Measurements from ENCODE around the gene PTPRM.

The PTPRM gene

GRCh38 chr18:8329186-8329771 is 762.2 kb downstream of the PTPRM start:
- H3K36me3 ChIP-seq (ENCODE audit: control insufficient read depth, insufficient read depth, low read length), result no peaks in the 10 kb centered on the region
- no peak overlapping the region for H3K27ac ChIP-seq (ENCODE audit: low read depth, low read length, severe bottlenecking)
- WGBS, 2 experiments (ENCODE audit: insufficient coverage in 2 of 2), result 75 to 78% methylated on average over 1 to 3 of the region's 5 CpGs
- H3K4me1 ChIP-seq (ENCODE audit: control insufficient read depth, insufficient read depth, low read length, poor library complexity, severe bottlenecking), result no peaks in the 10 kb centered on the region
- H3K4me3 ChIP-seq (ENCODE audit: extremely low read depth, insufficient read depth, low read length, poor library complexity, severe bottlenecking), result no peak overlapping the region
- H3K9me3 ChIP-seq (ENCODE audit: control insufficient read depth, low read length), result no peaks in the 10 kb centered on the region

- Histone ChIP-seq H3K27ac (ENCODE audit: low read depth, low read length, severe bottlenecking) (no peak overlapping the region), H3K4me1 (ENCODE audit: control insufficient read depth, insufficient read depth, low read length, poor library complexity, severe bottlenecking) (no peaks in the 10 kb centered on the region), H3K9me3 (ENCODE audit: control insufficient read depth, low read length) (no peaks in the 10 kb centered on the region), H3K4me3 (ENCODE audit: extremely low read depth, insufficient read depth, low read length, poor library complexity, severe bottlenecking) (no peak overlapping the region), H3K36me3 (ENCODE audit: control insufficient read depth, insufficient read depth, low read length) (no peaks in the 10 kb centered on the region)
- 90 to 93% methylated on average over 9 to 10 of the region's 10 CpGs for WGBS, 2 experiments (ENCODE audit: insufficient coverage in 2 of 2)
Measured at GRCh38 chr18:8330575-8330974, 763.5 kb downstream of the PTPRM start.

DNA sequence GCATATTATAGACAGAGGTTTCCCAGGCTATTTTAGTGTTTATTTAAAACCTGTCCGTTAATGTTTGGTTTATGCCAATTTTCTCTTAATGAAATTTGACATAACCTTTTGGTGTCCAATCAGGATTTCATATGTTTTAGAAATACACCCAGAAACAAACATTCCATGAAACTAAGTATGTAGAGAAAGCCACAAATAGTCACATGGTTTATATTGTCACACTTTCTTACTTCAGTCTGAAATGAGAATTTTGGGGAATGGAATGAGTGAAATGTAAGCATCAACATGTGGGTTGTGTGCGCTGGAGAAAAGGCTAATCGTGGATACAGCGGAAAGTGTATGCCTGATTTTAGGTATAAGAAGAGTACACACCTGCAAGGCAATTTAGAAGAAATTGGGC is 765.2 kb downstream of the PTPRM start:
- Histone ChIP-seq H3K36me3 (ENCODE audit: control insufficient read depth, insufficient read depth, low read length) (no peaks in the 10 kb centered on the region), H3K9me3 (ENCODE audit: control insufficient read depth, low read length) (no peaks in the 10 kb centered on the region), H3K4me3 (ENCODE audit: extremely low read depth, insufficient read depth, low read length, poor library complexity, severe bottlenecking) (no peak overlapping the region), H3K27ac (ENCODE audit: low read depth, low read length, severe bottlenecking) (no peak overlapping the region), H3K4me1 (ENCODE audit: control insufficient read depth, insufficient read depth, low read length, poor library complexity, severe bottlenecking) (no peaks in the 10 kb centered on the region)
- 92 to 98% methylated on average over 3 to 4 of the region's 4 CpGs for WGBS, 2 experiments (ENCODE audit: insufficient coverage in 2 of 2)

DNA sequence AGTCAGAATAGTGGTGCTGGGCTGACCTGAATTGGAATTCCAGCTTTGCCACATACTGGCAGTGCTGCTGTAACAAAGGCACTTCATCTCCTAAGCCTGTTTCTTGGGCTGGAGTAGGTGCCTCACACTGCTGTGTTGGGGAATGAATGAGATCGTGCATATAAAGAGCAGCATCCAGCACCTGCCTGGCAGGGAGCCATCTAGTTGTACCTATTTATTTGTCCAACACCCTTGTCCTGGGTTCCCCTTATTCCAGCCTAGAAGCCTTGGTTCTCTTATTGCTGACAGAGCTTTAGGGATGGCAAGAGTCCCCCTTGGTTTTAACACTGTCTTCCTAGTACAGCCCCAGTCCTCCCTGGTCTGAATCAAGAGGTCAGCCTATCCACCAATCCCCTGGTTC is 766.8 kb downstream of the PTPRM start:
- Histone ChIP-seq H3K36me3 (ENCODE audit: control insufficient read depth, insufficient read depth, low read length) (no peaks in the 10 kb centered on the region), H3K9me3 (ENCODE audit: control insufficient read depth, low read length) (no peaks in the 10 kb centered on the region), H3K27ac (ENCODE audit: low read depth, low read length, severe bottlenecking) (no peak overlapping the region), H3K4me3 (ENCODE audit: extremely low read depth, insufficient read depth, low read length, poor library complexity, severe bottlenecking) (no peak overlapping the region), H3K4me1 (ENCODE audit: control insufficient read depth, insufficient read depth, low read length, poor library complexity, severe bottlenecking) (no peaks in the 10 kb centered on the region)
- WGBS, 2 experiments (ENCODE audit: insufficient coverage in 2 of 2), result 100% methylated on average over 1 of the region's 1 CpG; no CpG with 5 or more reads in 1 of the 2 experiments

GRCh38 chr18:8337211-8337610 is 770.1 kb downstream of the PTPRM start:
- no peaks in the 10 kb centered on the region for H3K36me3 ChIP-seq (ENCODE audit: control insufficient read depth, insufficient read depth, low read length)
- 79 to 93% methylated on average over 2 to 3 of the region's 3 CpGs for WGBS, 2 experiments (ENCODE audit: insufficient coverage in 2 of 2)
- no peak overlapping the region for H3K27ac ChIP-seq (ENCODE audit: low read depth, low read length, severe bottlenecking)
- peaks cover 11% of the 10 kb centered on the region for H3K4me1 ChIP-seq (ENCODE audit: control insufficient read depth, insufficient read depth, low read length, poor library complexity, severe bottlenecking)
- H3K4me3 ChIP-seq (ENCODE audit: extremely low read depth, insufficient read depth, low read length, poor library complexity, severe bottlenecking), result no peak overlapping the region
- no peaks in the 10 kb centered on the region for H3K9me3 ChIP-seq (ENCODE audit: control insufficient read depth, low read length)

DNA sequence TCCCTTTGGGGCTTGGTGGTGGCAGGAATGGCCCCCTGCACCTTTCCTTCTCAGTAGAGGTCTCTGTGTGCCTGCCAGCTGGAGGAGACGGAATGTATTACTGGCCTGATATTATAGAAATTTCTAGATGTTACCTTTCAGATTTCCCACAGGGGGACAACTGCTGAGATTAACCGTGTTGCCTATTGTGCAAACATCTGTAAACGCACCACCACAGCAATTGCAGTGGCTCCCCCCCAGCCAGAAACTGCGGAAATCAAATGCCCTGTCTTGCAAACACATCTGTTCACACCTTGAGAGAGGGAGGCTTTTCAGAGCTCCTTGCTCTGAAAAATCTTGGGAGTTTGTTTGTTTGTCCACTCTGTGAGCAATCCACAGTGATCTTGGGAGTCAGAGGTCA is 772.1 kb downstream of the PTPRM start:
- Histone ChIP-seq H3K9me3 (ENCODE audit: control insufficient read depth, low read length) (no peaks in the 10 kb centered on the region), H3K36me3 (ENCODE audit: control insufficient read depth, insufficient read depth, low read length) (no peaks in the 10 kb centered on the region), H3K4me3 (ENCODE audit: extremely low read depth, insufficient read depth, low read length, poor library complexity, severe bottlenecking) (no peak overlapping the region), H3K27ac (ENCODE audit: low read depth, low read length, severe bottlenecking) (no peak overlapping the region), H3K4me1 (ENCODE audit: control insufficient read depth, insufficient read depth, low read length, poor library complexity, severe bottlenecking) (peaks cover 16% of the 10 kb centered on the region)
- WGBS, 2 experiments (ENCODE audit: insufficient coverage in 2 of 2), result 97 to 100% methylated on average over 2 to 3 of the region's 4 CpGs

GRCh38 chr18:8339952-8340351 is 772.8 kb downstream of the PTPRM start:
- H3K36me3 ChIP-seq (ENCODE audit: control insufficient read depth, insufficient read depth, low read length), result no peaks in the 10 kb centered on the region
- WGBS, 2 experiments (ENCODE audit: insufficient coverage in 2 of 2), result 89% methylated on average over 7 of the region's 10 CpGs; no CpG with 5 or more reads in 1 of the 2 experiments
- no peak overlapping the region for H3K27ac ChIP-seq (ENCODE audit: low read depth, low read length, severe bottlenecking)
- H3K4me3 ChIP-seq (ENCODE audit: extremely low read depth, insufficient read depth, low read length, poor library complexity, severe bottlenecking), result no peak overlapping the region
- peaks cover 16% of the 10 kb centered on the region for H3K4me1 ChIP-seq (ENCODE audit: control insufficient read depth, insufficient read depth, low read length, poor library complexity, severe bottlenecking)
- H3K9me3 ChIP-seq (ENCODE audit: control insufficient read depth, low read length), result no peaks in the 10 kb centered on the region

- Histone ChIP-seq H3K9me3 (ENCODE audit: control insufficient read depth, low read length) (no peaks in the 10 kb centered on the region), H3K36me3 (ENCODE audit: control insufficient read depth, insufficient read depth, low read length) (no peaks in the 10 kb centered on the region), H3K4me1 (ENCODE audit: control insufficient read depth, insufficient read depth, low read length, poor library complexity, severe bottlenecking) (peaks cover 16% of the 10 kb centered on the region), H3K27ac (ENCODE audit: low read depth, low read length, severe bottlenecking) (no peak overlapping the region), H3K4me3 (ENCODE audit: extremely low read depth, insufficient read depth, low read length, poor library complexity, severe bottlenecking) (no peak overlapping the region)
- WGBS, 2 experiments (ENCODE audit: insufficient coverage in 2 of 2), result 78 to 79% methylated on average over 2 to 5 of the region's 6 CpGs
Measured at GRCh38 chr18:8341481-8342230, 774.5 kb downstream of the PTPRM start.

- Histone ChIP-seq H3K4me3 (ENCODE audit: extremely low read depth, insufficient read depth, low read length, poor library complexity, severe bottlenecking) (no peak overlapping the region), H3K27ac (ENCODE audit: low read depth, low read length, severe bottlenecking) (no peak overlapping the region), H3K36me3 (ENCODE audit: control insufficient read depth, insufficient read depth, low read length) (no peaks in the 10 kb centered on the region), H3K4me1 (ENCODE audit: control insufficient read depth, insufficient read depth, low read length, poor library complexity, severe bottlenecking) (no peaks in the 10 kb centered on the region), H3K9me3 (ENCODE audit: control insufficient read depth, low read length) (no peaks in the 10 kb centered on the region)
- 92 to 95% methylated on average over 15 of the region's 17 CpGs for WGBS, 2 experiments (ENCODE audit: insufficient coverage in 2 of 2)
Measured at GRCh38 chr18:8348051-8348720, 781.1 kb downstream of the PTPRM start.

DNA sequence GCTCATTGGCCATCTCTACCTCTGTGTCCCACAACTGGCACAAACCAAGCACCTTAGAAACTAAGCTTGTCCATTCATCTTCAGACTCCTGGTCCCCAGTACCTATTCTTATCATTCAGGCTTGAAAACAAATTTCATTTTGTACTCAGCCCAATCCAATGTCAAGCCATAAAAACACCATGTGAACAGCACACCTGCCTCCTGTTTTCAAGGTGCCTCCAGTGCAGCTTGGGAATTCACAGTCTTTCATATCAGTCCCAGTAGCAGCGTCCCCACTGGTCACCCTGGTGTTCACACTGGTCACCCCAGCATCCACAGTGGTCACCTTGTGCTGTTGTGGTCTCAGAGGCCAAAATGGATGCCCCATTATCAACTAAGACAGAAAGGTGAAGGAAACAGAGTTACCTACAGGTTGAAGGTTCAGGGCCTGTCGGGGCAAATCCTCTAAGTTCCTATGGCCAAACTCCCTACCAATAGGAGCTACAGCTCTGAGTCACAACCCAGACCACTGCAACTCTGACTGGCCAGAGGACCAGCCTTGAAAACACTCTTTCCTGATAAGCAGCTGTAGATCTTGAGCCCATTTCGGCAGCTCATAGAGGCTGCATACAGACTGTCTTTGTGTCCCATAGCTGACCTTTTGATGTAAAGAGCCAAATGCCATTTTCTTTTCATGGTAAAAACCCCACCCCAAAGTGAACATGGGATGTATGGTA is 782.6 kb downstream of the PTPRM start:
- H3K9me3 ChIP-seq (ENCODE audit: control insufficient read depth, low read length), result no peaks in the 10 kb centered on the region
- no peak overlapping the region for H3K4me3 ChIP-seq (ENCODE audit: extremely low read depth, insufficient read depth, low read length, poor library complexity, severe bottlenecking)
- H3K36me3 ChIP-seq (ENCODE audit: control insufficient read depth, insufficient read depth, low read length), result no peaks in the 10 kb centered on the region
- H3K27ac ChIP-seq (ENCODE audit: low read depth, low read length, severe bottlenecking), result no peak overlapping the region
- no peaks in the 10 kb centered on the region for H3K4me1 ChIP-seq (ENCODE audit: control insufficient read depth, insufficient read depth, low read length, poor library complexity, severe bottlenecking)
- WGBS, 2 experiments (ENCODE audit: insufficient coverage in 2 of 2), result 85 to 100% methylated on average over 2 of the region's 3 CpGs

Measured in mesodermal cell (in vitro differentiated cells).